Activated naive CD4-positive, alpha-beta T cell treated with anti-CD3 and anti-CD28 coated beads, Interleukin-2, amount 50 U/mL, for 24 hours (primary cell): Measurements from ENCODE around the gene FBXW9.
A peak's percentile ranks its signal among the peaks of the same experiment; 100 is the strongest.

Experiments used
- H3K27ac Mint-ChIP-seq: one replicate; pipeline ENCODE4 v1.8.0; 2021; ENCODE audit warnings: mild to moderate bottlenecking, mixed read lengths
- H3K27me3 Mint-ChIP-seq: one replicate; pipeline ENCODE4 v1.8.0; 2021; ENCODE audit warnings: mixed read lengths
- H3K36me3 Mint-ChIP-seq: one replicate; pipeline ENCODE4 v1.8.0; 2021; ENCODE audit warnings: mixed read lengths
- H3K4me1 Mint-ChIP-seq: one replicate; pipeline ENCODE4 v1.8.0; 2021; ENCODE audit warnings: mixed read lengths
- H3K4me3 Mint-ChIP-seq: one replicate; pipeline ENCODE4 v1.8.0; 2021; ENCODE audit warnings: mild to moderate bottlenecking, mixed read lengths
- H3K9me3 Mint-ChIP-seq: one replicate; pipeline ENCODE4 v1.8.0; 2021; ENCODE audit warnings: mixed read lengths

FBXW9 gene

GRCh38 chr19:12675940-12676339, 20.5 kb downstream of the FBXW9 start:
- no peak overlapping the region for H3K4me3 Mint-ChIP-seq
- no peaks in the 10 kb centered on the region for H3K9me3 Mint-ChIP-seq
- H3K4me1 Mint-ChIP-seq: peaks cover 30% of the 10 kb centered on the region
- no peaks in the 10 kb centered on the region for H3K27me3 Mint-ChIP-seq
- no peak overlapping the region for H3K27ac Mint-ChIP-seq
- H3K36me3 Mint-ChIP-seq: peaks cover 11% of the 10 kb centered on the region

DNA sequence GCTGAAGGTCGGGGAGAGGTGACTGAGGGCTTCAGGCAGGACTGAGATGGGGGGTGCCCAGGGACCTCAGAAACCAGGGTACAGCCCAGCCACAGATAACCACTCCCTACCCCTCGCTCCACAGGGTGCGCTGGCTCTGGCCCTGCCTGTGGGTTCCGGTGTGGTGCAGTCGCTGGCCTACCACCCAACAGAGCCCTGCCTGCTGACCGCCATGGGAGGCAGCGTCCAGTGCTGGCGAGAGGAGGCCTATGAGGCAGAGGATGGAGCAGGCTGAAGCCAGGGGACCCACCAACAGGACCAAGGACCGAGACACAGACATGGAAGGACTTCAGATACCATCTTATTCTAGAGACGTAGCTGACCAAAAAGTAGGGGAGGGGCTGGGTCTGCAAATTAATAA, 21.0 kb downstream of the FBXW9 start:
- Mint-ChIP-seq H3K9me3 (no peaks in the 10 kb centered on the region), H3K27ac (no peak overlapping the region), H3K36me3 (peaks cover 10% of the 10 kb centered on the region), H3K4me1 (peaks cover 28% of the 10 kb centered on the region), H3K4me3 (no peak overlapping the region), H3K27me3 (no peaks in the 10 kb centered on the region)

- H3K9me3 Mint-ChIP-seq: no peaks in the 10 kb centered on the region
- H3K4me3 Mint-ChIP-seq: no peak overlapping the region
- no peak overlapping the region for H3K27ac Mint-ChIP-seq
- peaks cover 11% of the 10 kb centered on the region for H3K36me3 Mint-ChIP-seq
- peaks cover 33% of the 10 kb centered on the region for H3K4me1 Mint-ChIP-seq
- H3K27me3 Mint-ChIP-seq: no peaks in the 10 kb centered on the region
Observed at GRCh38 chr19:12672744-12673143, 23.7 kb downstream of the FBXW9 start.

- H3K4me1 Mint-ChIP-seq: peaks cover 40% of the 10 kb centered on the region
- no peaks in the 10 kb centered on the region for H3K27me3 Mint-ChIP-seq
- H3K27ac Mint-ChIP-seq: peak overlapping the region; percentile 100
- H3K9me3 Mint-ChIP-seq: no peaks in the 10 kb centered on the region
- peak overlapping the region; percentile 94 for H3K4me3 Mint-ChIP-seq
- H3K36me3 Mint-ChIP-seq: peaks cover 8% of the 10 kb centered on the region
Observed at GRCh38 chr19:12670159-12670928, 26.1 kb downstream of the FBXW9 start.

- peak overlapping the region; percentile 94 for H3K4me3 Mint-ChIP-seq
- H3K36me3 Mint-ChIP-seq: peaks cover 8% of the 10 kb centered on the region
- H3K27ac Mint-ChIP-seq: peak overlapping the region; percentile 100
- no peaks in the 10 kb centered on the region for H3K27me3 Mint-ChIP-seq
- no peaks in the 10 kb centered on the region for H3K9me3 Mint-ChIP-seq
- peaks cover 49% of the 10 kb centered on the region for H3K4me1 Mint-ChIP-seq
Observed at GRCh38 chr19:12669270-12670158, 26.9 kb downstream of the FBXW9 start.

DNA sequence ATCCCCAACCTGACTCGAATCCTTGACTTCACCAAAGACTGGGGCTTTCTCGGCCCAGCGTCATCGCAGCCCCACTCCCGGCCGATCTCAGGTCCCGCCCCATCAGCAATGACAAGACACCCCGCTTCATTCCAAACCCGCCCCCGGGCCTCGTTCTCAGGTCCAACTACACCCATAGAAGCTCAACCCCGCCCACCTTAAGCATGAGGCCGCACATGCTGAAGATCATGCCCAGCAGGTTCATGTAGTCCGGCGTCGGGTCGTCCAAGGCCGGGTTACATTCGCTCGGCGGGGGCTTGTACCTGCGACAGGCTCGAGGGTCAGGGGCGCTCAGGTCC, 27.5 kb downstream of the FBXW9 start:
- Mint-ChIP-seq H3K9me3 (no peaks in the 10 kb centered on the region), H3K27me3 (no peaks in the 10 kb centered on the region), H3K27ac (peak overlapping the region; percentile 100), H3K36me3 (peaks cover 5% of the 10 kb centered on the region), H3K4me1 (peaks cover 53% of the 10 kb centered on the region), H3K4me3 (peak overlapping the region; percentile 94)

GRCh38 chr19:12668346-12668745, 28.1 kb downstream of the FBXW9 start:
- Mint-ChIP-seq H3K36me3 (peaks cover 5% of the 10 kb centered on the region), H3K9me3 (no peaks in the 10 kb centered on the region), H3K4me1 (peaks cover 53% of the 10 kb centered on the region), H3K27me3 (no peaks in the 10 kb centered on the region), H3K4me3 (peak overlapping the region; percentile 94), H3K27ac (peak overlapping the region; percentile 100)

DNA sequence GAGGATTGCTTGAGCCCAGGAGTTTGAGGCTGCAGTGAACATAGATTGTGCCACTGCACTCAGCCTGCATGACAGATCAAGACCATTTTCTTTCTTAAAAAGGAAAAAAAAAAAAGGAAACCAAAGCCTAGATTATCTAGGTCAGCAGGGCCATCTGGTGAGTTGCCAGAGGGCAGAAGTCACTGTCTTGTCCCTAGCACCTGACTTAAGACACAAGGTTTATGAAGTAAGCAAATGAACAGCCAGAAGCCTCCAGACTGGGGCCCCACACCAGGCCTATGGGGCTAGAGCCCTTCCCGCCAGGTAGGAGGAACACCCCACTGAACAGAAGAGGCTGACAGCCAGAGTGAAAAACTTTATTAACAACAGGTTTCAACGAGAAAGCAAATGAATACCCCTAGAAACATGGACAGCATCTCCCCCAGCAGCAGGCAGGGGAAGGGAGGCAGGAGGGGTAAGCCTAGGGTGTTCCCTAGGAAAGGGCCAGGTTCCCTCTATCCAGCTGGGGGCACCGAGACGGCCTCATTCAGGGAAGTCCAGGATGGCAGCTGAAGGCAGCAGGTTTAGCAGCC, 28.6 kb downstream of the FBXW9 start:
- peaks cover 53% of the 10 kb centered on the region for H3K4me1 Mint-ChIP-seq
- no peaks in the 10 kb centered on the region for H3K9me3 Mint-ChIP-seq
- H3K27me3 Mint-ChIP-seq: no peaks in the 10 kb centered on the region
- H3K36me3 Mint-ChIP-seq: peaks cover 7% of the 10 kb centered on the region
- peak overlapping the region; percentile 23 for H3K27ac Mint-ChIP-seq
- H3K4me3 Mint-ChIP-seq: peak overlapping the region; percentile 94

- peaks cover 47% of the 10 kb centered on the region for H3K4me1 Mint-ChIP-seq
- peaks cover 5% of the 10 kb centered on the region for H3K36me3 Mint-ChIP-seq
Observed at GRCh38 chr19:12666265-12667048, 30.0 kb downstream of the FBXW9 start, which contains the start of the genes MAN2B1 and WDR83. Gene MAN2B1, minus strand, starts transcription at chr19:12666742. Its CDS starts 41 bp downstream, at chr19:12666701. Gene WDR83, plus strand, starts transcription at chr19:12666807. Its CDS starts 2,984 bp downstream, at chr19:12669791.

GRCh38 chr19:12665671-12666264, 30.7 kb downstream of the FBXW9 start:
- Mint-ChIP-seq H3K4me1 (peaks cover 47% of the 10 kb centered on the region), H3K27me3 (no peaks in the 10 kb centered on the region), H3K27ac (peak overlapping the region; percentile 96)

More at GRCh38 chr19:12666265-12667048, 30.0 kb downstream of the FBXW9 start, which contains the start of the genes MAN2B1 and WDR83:
- Mint-ChIP-seq H3K9me3 (no peaks in the 10 kb centered on the region), H3K27me3 (no peaks in the 10 kb centered on the region), H3K4me3 (peak within 1 kb of the TSS; percentile 94), H3K27ac (peak within 1 kb of the TSS; percentile 96)

DNA sequence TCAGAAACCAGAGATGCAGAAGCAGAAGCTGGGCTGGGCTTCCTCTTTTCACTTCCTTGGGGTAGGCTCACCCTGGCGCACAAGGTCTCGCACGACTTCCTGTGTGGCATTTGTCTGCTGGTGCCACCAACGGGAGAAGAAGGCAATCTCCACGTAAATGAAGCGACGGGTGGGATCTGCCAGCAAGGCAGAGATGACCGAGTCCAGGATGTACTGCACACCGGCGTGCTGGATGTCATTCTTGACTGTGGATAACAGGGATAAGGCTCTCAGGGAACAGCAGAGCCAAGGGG, 31.2 kb downstream of the FBXW9 start:
- peaks cover 47% of the 10 kb centered on the region for H3K4me1 Mint-ChIP-seq
- no peaks in the 10 kb centered on the region for H3K27me3 Mint-ChIP-seq
- no peaks in the 10 kb centered on the region for H3K9me3 Mint-ChIP-seq
- H3K27ac Mint-ChIP-seq: peak overlapping the region; percentile 55
- H3K4me3 Mint-ChIP-seq: peak overlapping the region; percentile 94
- peaks cover 7% of the 10 kb centered on the region for H3K36me3 Mint-ChIP-seq

More at GRCh38 chr19:12665671-12666264, 30.7 kb downstream of the FBXW9 start:
- Mint-ChIP-seq H3K4me3 (peak overlapping the region; percentile 94), H3K36me3 (peaks cover 5% of the 10 kb centered on the region), H3K9me3 (no peaks in the 10 kb centered on the region)

GRCh38 chr19:12664406-12665280, 31.8 kb downstream of the FBXW9 start:
- Mint-ChIP-seq H3K9me3 (no peaks in the 10 kb centered on the region), H3K27me3 (no peaks in the 10 kb centered on the region), H3K4me1 (peaks cover 47% of the 10 kb centered on the region), H3K27ac (peak overlapping the region; percentile 55), H3K4me3 (peak overlapping the region; percentile 94), H3K36me3 (peaks cover 9% of the 10 kb centered on the region)

DNA sequence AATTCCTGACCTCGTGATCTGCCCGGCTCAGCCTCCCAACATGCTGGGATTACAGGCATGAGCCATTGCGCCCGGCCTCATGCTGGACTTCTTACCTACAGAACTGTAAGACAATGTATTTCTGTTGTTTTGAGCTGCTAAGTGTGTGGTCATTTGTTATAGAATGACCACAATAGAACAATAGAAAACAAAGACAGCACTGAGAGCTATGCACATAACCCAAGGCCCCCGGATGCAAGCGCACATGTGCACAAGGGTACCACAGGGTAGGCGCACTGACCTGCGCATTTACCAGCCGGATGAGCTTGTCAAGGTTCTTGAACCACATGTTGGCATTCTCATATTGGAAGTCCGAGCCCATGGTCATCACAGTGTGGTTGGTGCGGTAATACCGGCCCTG, 35.5 kb downstream of the FBXW9 start:
- H3K27ac Mint-ChIP-seq: no peak overlapping the region
- H3K27me3 Mint-ChIP-seq: no peaks in the 10 kb centered on the region
- no peak overlapping the region for H3K4me3 Mint-ChIP-seq
- H3K4me1 Mint-ChIP-seq: peaks cover 19% of the 10 kb centered on the region
- H3K9me3 Mint-ChIP-seq: no peaks in the 10 kb centered on the region
- peaks cover 7% of the 10 kb centered on the region for H3K36me3 Mint-ChIP-seq

DNA sequence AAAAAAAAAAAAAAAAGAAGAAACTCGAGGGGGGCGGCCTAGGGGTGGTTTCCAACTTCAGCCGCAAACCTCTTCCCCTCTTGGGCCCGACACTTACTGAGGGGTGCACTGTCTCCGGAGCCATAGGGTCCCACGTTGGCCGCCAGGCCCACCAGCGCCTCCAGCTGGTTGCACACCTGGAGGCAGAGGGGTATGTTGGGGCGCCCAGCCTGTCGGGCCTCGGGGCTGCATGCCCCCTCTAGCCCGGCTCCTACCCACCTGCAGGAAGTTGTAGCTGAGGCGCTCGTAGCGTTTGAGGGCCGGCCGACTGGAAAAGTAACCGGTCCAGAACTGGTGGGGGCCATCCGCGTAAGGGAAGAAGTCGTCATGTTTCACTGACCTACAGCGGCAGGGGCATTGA, 38.5 kb downstream of the FBXW9 start:
- H3K4me3 Mint-ChIP-seq: no peak overlapping the region
- H3K36me3 Mint-ChIP-seq: peaks cover 13% of the 10 kb centered on the region
- H3K27ac Mint-ChIP-seq: no peak overlapping the region
- H3K27me3 Mint-ChIP-seq: no peaks in the 10 kb centered on the region
- no peaks in the 10 kb centered on the region for H3K9me3 Mint-ChIP-seq
- no peaks in the 10 kb centered on the region for H3K4me1 Mint-ChIP-seq
